Stimulated activated naive CD4-positive, alpha-beta T cell (primary cell): ENCODE measurements around the gene TMEM217.
"Not testable (repeated sequence)": the region's sequence is repeated elsewhere in the genome, so short reads cannot be mapped to it uniquely, and the experiment has no call there.

Experiments
- DNase-seq, 6 experiments: peaks; one replicate each; lab custom pipeline; 2025; lab: John Stamatoyannopoulos, UW

The TMEM217 gene

DNA sequence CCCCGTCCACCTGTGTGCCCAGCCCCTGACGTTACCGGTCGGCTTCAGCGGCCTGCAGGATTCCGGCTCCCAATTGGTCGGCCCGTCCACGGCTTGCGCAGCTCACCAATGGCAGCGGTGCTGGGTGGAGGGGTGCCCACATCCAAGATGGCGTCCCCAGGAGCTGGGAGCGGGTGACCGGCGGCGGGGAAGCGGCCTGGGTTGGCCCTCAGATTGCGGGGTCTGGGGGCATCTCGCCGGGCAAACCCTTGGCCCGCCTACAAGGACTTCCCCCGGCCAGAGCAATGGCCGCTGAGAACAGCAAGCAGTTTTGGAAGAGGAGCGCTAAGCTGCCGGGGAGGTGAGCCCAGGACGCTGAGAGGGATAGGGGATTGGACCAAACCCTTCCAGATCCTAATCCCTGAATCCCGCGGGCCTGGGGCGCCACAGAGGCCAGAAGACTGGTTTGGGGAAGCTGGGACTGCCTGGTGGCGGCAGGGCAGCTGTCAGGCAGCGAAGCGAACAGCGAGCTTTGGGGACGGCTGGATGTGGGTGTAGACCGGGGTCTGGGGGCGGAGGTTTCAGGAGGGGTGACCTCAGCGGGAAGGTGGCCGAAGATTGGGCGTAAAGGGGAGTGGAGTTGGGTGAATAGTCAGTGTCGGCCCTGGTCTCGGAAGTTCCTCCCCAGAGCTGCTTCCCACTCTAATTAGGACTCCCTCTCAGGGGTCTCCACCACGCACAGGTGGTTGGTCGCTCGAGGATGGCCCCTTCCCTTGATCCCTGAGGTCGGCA is at the start of gene TMEM217, which contains the start of gene TBC1D22B:
Gene TMEM217, minus strand, starts transcription at position 511 of the 771 bp plus-strand sequence. CDS start 39,114 bp downstream, outside the sequence.
Gene TBC1D22B, plus strand, starts transcription at position 139 of the 771 bp plus-strand sequence. Its CDS starts 146 bp downstream, at position 285.
- DNase-seq, result peak; percentile 88 to 94 (median 90)

DNA sequence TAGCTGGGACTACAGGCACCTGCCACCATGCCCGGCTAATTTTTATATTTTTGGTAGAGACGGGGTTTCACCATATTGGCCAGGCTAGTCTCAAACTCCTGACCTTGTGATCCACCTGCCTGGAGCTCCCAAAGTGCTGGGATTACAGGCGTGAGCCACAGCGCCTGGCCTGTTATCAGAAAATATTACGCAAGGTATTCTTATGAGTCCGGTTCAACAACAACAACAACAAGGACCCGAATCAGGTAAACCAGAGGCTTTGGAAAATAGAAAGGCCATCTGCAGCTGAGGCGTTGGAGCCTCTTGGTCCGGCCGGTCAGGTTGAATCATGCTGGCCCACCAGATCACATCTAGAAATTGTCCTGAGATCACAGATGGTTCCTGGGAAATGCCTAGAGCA is 49.5 kb upstream of the TMEM217 start:
- DNase-seq, result not testable (repeated sequence)

DNA sequence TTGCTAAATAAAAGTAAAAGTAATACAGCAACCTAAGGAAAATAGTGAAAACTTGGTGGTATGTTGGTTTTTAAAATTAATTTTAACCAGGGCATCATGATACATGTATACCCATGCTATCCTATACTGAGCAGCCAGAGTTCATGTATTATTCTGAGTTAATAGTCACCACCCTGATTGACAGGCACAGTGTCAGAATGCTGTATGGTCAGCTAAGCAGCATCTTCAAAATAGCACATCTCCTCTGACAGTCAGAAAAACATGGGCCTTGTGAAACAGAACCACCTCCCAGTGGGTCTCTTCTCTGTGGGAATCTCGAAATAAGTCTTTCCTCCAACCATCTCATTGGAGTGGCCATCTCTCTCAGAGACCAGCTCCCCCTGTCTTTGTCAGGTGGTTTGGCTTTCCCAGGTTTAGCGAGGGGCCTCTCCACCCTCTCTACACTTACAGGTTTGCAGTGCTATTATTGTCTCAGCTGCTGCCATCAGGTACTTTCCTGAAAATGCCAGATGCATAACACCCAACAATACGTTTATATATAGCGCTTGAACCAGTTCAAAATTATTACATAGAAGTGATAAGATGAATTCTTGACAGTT is 48.8 kb upstream of the TMEM217 start:
- no peak for DNase-seq

DNA sequence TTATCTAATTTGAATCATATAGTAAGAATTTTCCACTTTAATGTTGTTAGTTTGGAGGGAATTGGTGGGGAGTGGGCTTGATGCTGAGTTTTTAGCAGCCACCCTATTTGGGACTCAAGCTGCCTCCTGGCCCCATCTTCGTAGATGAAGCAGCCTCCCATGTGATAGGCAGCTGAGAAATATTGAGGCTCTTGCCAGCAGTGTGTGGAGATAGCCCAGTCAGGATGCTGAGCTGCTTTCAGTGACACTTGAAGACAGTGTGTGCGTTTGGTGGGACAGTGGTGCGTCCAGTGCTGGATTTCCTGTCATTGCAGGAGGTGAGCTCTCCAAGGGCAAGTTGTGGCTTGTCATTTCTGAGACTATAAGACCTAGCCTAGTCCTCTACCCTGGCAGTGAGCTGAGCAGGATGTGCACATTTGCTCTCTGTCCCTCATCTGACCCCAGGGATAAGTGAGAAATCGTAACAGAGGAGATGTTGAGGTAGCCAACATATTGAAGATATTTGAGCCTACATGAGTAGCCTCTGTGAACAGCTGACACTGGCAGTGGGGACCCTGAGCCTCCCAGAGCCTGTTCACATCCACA is 48.0 kb upstream of the TMEM217 start:
- no peak for DNase-seq

DNA sequence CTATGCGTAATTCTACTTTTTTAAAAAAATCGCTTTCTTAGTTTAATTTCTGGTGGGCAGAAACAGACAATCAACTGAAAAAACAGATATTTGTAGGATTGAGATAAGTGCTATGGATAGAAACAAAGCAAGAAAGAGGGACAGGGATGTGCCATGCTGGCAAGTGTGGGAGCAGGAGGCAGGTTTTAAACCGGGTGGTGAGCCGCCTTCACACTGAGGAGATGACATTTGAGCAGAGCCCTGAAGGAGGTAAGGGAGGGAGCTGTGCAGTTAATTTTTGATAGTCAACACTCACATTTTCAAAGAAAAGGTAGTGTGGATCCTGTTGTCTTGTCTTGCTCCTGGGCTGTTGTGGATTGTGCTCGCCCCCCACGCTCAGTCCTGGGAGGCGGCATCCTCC is 46.8 kb upstream of the TMEM217 start:
- DNase-seq, result no peak

DNA sequence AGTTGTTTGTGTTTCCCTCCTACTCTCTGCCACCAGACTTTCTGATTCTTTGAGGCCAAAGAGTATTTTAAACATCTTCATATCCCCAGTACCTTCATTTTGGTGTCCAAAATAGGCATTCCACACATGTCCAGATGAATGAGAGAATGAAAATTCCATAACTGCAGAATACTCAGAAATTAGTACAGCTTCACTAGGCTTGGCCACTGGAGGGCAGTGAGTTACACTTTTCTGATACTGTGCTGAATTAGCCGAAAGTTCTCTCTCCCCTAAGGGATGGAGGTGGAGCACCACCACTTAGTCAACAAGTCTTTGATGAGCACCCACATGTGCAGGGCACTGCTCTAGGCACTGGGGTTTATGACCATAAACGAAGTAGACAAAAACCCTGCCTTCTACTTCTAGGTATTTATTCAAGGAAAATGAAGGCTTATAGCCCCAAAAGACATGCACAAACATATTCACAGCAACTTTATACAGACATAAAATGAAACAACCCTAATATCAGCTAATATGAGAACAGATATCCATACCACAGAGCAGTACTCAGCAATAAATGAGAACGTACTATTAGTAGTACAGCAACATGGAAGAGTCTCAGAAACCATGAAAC is 46.1 kb upstream of the TMEM217 start:
- no peak for DNase-seq

DNA sequence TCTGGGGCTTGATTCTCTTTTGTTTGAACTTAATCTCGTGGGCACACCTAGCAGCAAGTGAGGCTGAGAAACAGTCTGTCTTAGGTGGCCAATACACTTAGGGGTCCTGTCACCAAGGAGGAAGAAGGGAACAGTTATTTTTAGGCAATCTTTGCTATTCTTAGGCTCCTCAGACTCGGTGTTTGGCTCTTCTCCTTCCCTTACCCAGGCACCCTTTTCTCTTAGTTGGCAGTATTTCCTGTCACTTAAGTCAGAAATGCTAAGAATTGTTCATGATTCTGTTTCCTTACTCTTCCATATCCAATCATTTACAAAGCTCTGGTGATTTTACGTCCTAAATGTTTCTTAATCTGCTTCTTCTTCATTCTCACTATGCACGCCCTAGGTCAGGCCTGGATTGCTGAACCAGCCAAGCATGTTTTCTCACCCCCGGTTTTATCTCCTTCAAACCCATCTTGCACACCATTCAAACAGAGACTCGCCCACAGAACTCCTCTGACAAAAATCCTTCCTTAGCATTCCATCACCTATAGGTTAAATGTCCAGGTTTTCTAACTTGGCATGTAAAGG is 45.2 kb upstream of the TMEM217 start:
- no peak for DNase-seq

DNA sequence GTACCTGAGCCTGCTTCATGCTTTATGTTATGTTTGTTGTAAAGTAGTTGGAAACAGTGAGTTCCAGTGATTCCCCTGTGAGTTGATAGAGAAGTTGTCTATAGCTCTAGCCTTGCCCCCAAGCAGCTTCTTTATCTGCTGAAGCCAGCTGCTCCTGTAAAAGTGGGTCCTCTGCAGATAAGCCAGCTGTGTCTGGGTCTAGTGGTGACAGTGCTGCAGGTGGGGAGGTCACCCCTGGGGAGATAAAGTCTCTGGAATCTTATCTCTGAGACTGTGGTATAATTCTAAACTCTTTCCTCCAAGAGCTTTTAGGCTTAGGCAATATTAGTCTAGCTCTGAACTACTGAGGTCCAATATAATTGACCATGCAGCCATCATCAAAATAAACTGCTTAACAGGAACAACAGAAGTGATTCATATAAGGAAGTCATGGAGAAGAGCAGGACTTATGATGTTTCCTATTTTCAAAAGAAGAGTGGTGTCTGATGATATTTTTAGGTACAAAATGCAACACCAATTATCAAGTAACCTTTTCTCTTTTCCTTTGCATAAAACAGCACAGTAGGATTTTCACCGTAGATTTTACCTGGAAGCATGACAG is 44.2 kb upstream of the TMEM217 start:
- no peak for DNase-seq

DNA sequence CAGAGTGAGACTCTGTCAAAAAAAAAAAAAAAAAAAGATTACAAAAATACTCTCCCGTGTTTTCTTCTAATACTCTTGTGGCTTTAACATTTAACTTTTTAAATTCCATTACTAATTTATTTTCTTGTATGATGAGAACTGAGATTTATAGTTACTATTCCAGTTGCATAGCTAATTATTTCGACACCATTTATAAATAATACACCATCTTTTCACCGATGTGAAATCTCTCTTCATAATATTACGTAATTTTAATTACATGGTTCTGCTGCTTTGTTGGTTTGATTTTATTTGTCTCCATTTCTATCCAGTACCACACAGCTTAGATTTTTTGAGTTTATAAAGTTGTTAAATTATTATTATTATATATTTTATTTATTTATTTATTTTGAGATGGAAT is 42.0 kb upstream of the TMEM217 start:
- no peak for DNase-seq

DNA sequence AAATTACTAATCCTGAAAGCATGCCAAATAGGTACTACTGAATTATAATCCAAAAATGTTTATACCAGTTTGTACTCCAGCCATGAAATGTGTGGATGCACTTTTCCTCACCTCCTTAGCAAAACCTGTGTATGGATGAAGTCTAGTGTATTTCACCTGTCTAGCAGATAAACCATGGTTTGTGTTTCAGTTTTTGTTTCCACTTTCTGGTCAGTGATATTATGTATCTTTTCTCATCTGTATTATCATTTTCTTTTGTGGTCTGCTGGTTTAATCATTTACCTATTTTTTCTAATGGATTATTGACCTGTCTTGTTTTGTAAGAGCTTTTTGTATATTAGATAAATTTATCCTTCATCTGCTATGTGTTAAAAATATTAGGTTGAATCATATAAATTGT is 41.0 kb upstream of the TMEM217 start:
- no peak for DNase-seq

DNA sequence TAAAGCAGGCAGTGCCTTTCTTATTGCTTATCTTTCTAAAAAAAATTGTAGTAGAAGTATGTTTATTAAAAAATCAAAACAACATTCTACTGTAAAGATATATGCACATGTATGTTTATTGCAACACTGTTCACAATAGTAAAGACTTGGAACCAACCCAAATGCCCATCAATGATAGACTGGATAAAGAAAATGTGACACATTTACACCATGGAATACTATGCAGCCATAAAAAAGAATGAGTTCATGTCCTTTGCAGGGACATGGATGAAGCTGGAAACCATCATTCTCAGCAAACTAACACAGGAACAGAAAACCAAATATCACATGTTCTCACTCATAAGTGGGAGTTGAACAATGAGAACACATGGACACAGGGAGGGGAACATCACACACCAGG is 39.7 kb upstream of the TMEM217 start:
- not testable (repeated sequence) for DNase-seq

DNA sequence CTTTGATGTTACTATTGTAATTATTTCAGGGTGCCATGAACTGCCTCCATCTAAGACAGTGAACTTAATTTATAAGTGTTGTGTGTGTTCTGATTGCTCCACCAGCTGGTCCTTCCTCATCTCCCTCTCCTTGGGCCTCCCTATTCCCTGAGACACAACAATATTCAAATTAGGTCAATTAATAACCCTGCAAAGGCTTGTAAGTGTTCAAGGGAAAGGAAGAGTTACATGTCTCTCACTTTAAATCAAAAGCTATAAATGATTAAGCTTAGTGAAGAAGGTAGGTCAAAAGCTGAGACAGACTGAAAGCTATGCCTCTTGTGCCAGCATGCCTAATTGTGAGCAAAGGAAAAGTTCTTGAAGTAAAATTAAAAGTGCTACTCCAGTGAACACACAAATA is 35.5 kb upstream of the TMEM217 start:
- no peak for DNase-seq

DNA sequence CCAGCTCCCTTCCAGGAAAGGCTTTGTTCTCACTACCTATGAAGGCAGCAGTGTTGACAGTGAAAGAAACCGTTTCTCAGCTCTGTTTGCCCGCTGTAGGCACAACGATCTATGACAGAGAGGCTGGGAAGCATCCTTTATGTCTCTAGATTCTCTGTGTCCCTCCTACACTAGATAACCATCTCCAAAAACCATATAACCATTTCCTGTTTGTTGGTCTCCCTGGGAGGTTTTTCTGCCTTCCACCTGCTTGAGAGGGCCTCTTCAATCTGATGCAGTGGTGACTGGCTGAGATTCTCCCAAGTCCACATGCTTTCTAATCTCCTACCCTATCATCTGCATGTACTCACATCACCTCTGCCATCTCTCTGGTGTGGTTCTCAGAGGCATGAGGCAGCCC is 32.0 kb upstream of the TMEM217 start:
- peak in 3 of 6 experiments; percentile 35 to 57 (median 47) for DNase-seq

DNA sequence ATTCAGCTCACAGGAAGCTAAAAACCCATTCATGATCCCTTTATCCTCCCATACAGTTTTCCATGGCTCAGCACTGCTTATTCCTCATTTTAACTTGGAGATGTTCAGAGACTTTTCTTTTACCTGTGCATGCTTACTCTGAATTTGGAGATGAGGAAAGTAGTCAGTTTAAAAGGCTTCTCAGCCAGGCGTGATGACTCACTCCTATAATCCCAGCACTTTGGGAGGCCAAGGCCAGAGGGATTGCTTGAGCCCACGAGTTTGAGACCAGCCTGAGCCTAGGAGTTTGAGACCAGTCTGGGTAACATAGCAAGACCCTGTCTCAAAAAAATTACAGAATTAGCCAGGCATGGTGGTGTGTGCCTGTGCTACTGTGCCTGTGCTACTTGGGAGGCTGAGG is 30.3 kb upstream of the TMEM217 start:
- DNase-seq, result no peak

DNA sequence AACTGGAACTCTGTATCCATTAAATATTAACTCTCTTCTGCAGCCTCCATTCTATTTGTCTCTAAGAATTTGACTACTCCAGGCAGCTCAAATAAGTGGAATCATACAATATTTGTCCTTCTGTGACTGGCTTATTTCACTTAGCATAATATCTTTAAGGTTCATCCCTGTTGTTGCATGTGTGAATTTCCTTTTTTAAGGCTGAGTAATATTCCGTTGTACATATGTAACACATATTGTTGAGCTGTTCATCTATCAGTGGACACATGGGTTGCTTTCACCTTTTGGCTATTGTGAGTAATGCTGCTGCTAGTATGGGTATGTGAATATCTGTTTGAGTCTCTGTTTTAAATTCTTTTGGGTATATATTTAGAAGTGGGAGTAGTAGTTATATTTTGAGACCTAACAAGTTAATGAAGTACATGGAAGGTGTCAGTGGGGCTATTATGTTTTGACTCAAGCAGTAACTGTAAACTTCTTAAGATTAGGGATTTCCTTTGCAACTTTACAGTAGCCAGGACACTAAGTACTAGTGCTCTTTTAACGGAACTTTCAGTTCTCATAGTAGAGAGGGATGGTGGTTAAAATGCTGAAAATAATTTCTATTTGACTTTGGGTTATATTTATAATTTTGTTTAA is 29.7 kb upstream of the TMEM217 start:
- DNase-seq, result no peak

DNA sequence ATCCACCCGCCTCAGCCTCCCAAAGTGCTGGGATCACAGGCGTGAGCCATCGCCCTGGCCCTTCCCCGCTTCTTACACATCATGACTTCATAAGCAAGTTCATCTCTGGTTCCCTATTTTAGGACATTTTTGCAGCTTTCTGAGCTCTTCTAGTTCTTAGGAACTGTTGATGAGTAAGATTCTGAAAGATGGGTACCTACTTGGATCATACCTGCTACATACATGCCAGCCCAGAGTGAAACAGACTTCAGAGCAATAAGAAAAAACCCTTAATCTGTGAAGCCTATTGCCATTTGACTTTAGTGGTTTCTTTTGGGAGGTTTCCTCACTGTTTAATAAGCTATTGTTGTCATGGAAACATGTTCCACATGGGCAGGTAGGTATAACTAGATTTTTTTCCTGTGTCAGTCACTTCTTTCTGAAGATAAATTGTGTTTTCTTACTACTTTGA is 27.9 kb upstream of the TMEM217 start:
- DNase-seq, result no peak

DNA sequence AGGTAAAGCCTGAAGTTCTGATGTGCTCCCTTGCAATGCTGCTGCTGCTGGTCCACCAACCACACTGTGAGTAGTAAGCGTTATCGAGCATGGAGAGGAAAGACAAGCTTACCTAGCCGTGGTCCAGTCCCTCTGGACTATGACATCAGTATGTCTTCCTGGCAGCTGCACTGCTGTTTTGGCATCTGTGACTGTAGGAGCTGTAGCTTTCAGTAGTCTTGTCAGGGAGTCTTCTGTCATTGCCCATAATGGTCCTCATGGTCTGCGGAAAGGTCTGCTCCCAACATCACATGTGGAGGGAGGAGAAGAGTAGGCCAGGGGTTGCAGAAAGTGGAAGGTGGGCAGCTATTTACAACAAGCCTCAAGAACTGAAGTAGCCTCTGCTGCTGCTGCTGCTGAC is 26.8 kb upstream of the TMEM217 start:
- DNase-seq, result no peak

DNA sequence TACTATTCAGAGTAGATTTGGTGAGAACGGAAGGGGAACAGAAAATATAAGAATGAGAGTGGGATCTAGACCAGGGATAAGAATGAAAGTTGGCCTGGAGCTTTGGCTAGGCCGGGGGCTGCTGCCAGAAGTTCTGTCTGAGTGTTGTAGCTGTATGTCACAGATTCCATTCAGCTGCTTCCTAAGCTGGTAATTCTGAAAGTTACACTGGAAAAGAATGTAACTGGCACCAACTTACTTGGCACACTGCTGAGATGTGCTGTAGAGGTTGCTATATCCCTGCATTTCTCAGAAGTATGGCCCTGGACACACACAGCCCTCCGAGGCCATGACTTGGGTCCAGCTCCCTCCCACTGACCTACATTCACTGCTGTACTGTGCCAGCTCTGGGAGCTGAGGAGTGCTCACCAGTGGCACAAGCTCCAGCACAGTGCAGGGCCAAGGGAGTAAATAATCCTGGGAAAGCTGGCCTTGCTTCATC is 25.8 kb upstream of the TMEM217 start:
- DNase-seq, result no peak

DNA sequence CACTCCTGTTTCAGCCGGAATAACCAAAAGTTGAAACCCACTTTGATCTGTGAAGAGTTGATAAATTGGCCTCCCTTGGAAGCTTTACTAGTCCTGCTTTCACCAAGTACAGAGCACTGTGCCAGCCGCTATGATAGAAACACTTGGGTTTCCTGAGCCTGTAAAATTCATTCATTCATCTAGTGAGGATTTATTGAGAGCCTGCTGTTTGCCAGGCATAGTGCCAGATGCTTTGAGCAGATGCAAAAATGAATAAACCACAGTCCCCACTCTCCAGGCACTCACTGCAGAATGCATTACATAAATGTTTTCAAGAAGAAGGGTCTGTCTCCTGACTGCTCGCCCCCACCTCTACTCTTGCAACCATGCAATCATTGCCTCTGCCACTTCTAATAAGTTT is 25.3 kb upstream of the TMEM217 start:
- DNase-seq, result no peak

DNA sequence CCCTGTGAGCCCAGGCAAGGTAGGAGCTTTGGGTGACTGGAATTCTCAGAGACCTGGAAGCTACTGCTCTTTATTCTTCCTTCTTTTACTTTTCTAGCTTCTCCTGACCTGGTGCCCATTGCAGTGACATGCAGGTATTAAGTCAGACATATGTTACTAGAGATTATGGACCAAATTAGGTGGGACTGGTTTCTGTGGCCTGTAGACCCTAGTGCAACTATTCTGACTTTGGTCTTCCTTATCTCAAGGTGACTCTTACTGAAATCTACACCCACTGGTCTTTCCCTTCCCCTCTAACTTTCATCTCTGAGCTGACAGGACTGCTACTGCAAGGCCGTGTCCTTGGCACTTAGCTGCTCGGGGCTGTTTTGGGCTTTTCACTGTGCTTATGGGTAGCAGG is 24.4 kb upstream of the TMEM217 start:
- no peak for DNase-seq

DNA sequence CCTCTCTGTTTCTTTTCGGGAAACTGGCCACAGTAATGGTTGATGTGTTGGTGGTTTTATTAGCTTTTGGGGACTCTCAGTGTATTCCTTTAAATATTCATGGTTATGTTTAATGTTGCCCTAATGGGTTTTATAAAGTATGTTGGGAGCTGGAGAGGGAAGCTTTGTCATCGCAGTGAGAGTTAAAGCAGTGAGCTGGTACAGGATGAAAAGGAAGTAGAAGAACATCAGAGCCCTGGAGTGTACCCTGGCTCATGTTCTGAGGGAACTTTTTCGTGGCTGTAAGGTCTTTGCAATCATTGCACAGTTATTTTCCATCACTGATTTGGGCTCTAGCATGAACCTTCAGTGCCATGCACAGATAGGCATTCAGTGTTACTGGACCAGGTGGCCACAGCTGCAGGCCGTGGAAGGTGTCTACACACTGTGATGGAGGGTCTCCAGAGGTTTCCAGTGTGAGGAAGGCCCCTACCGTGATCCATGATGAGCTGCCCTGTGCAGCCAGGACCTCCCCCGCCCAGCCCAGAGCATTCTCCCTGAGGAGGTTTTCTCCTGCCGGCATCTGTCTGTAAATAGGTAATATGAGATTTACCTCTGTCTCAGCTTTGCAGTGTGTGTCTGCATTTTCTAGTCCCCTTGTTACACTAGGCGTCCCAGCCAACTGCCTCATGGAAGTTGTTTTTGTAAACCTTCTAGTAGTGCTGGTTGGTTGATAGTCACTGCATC is 22.4 kb upstream of the TMEM217 start:
- DNase-seq, result no peak
